Myometrial cell (primary cell): ENCODE measurements around the gene SAT1. TPM values are rescaled to one million over a fixed set of nuclear protein-coding genes. Genes with fewer than 3 reads are reported as not detected.

Source experiments
- total RNA-seq: library from RNA; depleted of rRNA; stranded (reverse); fragments of >200 nt; gene quantifications from 2 replicates; pipeline ENCODE4 v1.2.3, GENCODE V29; 2015

SAT1 gene
- total RNA-seq, result 184 and 233 TPM in 2 replicates

DNA sequence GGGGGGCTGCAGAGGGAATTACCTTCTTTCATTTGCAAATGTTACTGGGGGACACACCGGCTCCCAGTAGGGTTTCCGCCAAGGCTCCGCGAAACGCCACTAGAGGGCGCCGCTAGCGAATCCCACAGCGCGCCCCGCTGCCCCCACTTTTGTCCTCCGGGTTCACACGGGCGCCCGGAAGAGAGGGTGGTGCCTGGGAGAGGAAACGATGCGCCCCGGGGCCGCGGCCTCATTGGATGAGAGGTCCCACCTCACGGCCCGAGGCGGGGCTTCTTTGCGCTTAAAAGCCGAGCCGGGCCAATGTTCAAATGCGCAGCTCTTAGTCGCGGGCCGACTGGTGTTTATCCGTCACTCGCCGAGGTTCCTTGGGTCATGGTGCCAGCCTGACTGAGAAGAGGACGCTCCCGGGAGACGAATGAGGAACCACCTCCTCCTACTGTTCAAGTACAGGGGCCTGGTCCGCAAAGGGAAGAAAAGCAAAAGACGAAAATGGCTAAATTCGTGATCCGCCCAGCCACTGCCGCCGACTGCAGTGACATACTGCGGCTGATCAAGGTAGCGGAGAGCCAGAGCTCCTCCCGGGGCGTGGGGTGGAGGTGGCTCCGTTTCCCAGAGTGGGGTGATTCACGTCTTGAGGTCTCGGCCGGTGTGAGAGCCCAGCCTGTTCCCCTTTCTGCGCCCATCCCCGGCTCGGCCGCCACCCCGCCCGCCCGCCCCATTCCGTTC, at the start of gene SAT1:
TSS of gene SAT1 (plus strand) at position 311 of the 726 bp plus-strand sequence. CDS start at position 490, 179 bp downstream.

DNA sequence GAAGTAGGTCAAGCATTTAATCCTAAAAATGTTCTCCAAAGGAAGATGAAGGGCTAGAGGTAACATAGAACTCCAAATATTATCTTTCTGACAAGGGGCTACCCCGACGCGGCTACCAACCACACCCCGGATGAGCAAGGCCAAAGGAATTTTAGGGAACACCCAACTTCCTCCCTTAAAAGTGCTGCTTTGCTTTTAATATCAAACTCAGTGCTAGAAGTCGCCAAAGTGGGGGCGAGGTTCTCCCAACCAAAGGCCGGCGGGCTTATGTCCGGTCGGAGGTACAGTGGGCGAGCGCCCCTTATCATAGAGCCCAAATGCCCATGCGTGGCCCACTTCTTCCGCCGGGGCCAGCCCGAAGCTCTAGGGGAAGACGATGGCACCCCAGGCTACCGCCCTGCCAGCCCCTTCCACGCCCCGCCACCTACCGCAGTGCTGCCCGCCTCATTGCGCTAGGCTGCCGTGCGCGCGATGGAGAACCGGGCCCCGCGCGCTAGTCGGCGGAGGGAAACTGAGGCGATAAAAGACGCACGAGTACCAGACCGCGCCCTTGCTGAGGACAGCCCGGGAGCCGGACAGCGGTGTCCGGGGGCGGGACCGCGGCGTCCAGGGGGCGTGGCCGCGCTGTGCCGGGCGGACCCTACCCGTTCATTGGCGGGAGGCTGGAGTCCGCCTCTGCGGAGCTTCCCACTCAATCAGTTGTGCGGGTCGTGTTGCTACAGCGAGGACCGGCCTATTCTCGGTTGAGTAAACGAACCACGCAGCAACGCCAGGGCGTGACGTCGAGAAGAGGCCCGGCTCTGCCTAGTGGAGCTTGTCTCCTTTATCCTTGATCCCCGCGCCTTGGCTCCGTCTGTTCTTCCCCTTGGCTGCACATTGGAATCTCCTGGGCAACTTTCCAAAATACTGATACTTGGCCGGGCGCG, 40.0 kb upstream of the SAT1 start, which contains the start of gene ACOT9:
TSS of gene ACOT9 (minus strand) at position 580 of the 926 bp plus-strand sequence. CDS start at position 448, 132 bp downstream.

Other genes with a start within 250 kb of the SAT1 start
- 287 and 307 TPM in 2 replicates for gene PRDX4, start 115.7 kb upstream of the SAT1 start, total RNA-seq
- gene ACOT9, start 39.9 kb upstream of the SAT1 start, total RNA-seq, result 70.2 and 75.8 TPM in 2 replicates
- gene APOO, start 124.8 kb downstream of the SAT1 start, total RNA-seq, result 17.3 and 18.6 TPM in 2 replicates
- not detected in 2 replicates for gene CXorf58, start 124.8 kb downstream of the SAT1 start, total RNA-seq
- gene KLHL15, start 244.0 kb downstream of the SAT1 start, total RNA-seq, result 4.0 and 5.3 TPM in 2 replicates